Fibroblast of lung (primary cell): Measurements from ENCODE around the gene MAST3.

Experiments used
- CTCF ChIP-seq, 2 donors: IDR thresholded peaks in 1 of 2; conservative IDR thresholded peaks in 1 of 2; 1 replicate in 1 of 2; 2 replicates in 1 of 2; pipeline ENCODE4 v1.5.1; 2011 to 2012; ENCODE audit warnings: low read length in 2 of 2, control low read depth in 1 of 2, inconsistent platforms in 1 of 2, low read depth in 1 of 2, mild to moderate bottlenecking in 1 of 2
- EZH2 ChIP-seq: IDR thresholded peaks from 2 replicates; pipeline ENCODE4 v1.5.1; 2012; ENCODE audit warnings: low read length, control low read depth, mild to moderate bottlenecking; ENCODE audit errors: missing control alignments

GRCh38 chr19:18053576-18054219 lies 43.9 kb upstream of the MAST3 start:
- no peak for TF ChIP-seq CTCF (conservative IDR thresholded peaks at IDR 0.05 in 1 of 2, IDR thresholded peaks at IDR 0.05 in 1 of 2; ENCODE audit: low read depth in 1 of 2, low read length in 2 of 2)
- TF ChIP-seq EZH2 = no peak
